ENCODE results near the gene LRRC49. TPM values are rescaled to one million over a fixed set of nuclear protein-coding genes. Genes with fewer than 3 reads are reported as not detected.

Gene LRRC49
- total and polyA plus RNA-seq, 2 donors (not counting 3 experiments of a cell fraction or from before 2014, with no cell fraction given), result 3.0 to 6.6 TPM

DNA sequence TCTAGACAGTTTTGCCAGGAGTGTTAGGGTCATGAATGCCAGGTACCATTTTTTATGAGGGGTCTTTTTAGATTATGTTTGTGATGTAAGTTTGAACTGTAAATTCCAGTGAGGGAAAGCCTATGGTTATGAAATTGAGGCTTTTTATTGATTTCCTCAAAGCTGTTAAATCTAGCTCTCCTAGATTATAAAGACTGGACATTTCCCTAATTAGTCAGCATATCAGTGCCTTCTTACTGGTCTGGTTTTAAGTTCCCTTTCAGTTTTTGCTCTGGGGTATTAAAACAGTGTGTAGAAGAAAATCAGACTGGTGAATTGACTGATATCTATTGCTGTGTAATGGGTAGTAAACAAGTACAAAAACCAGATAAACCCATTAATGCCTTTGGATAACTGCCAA, 39.2 kb downstream of the LRRC49 start:
- Histone ChIP-seq H3K79me2 (ENCODE audit: control insufficient read depth, insufficient read depth, low read length) (no peaks in the 10 kb centered on the region), H3K9ac (replicated peaks; ENCODE audit: extremely low read depth, insufficient read depth, low read length) (no peak overlapping the region), H3K36me3 (ENCODE audit: control insufficient read depth in 2 of 2, extremely low read depth in 1 of 2, insufficient read depth in 2 of 2, low read length in 2 of 2) (no peaks in the 10 kb centered on the region), H3K4me2 (ENCODE audit: insufficient read depth, low read length) (no peak overlapping the region), H3K9me3 (replicated peaks; ENCODE audit: control insufficient read depth, insufficient read depth, low read length) (no peaks in the 10 kb centered on the region), H3K27me3 (ENCODE audit: control insufficient read depth in 2 of 2, insufficient read depth in 2 of 2, low read length in 2 of 2) (no peaks in the 10 kb centered on the region), H3K27ac (ENCODE audit: insufficient read depth, low read depth, low read length) (no peak overlapping the region), H4K20me1 (replicated peaks; ENCODE audit: control insufficient read depth, extremely low read depth, insufficient read depth, low read length) (no peaks in the 10 kb centered on the region), H3K4me1 (ENCODE audit: control insufficient read depth, extremely low read depth, insufficient read depth, low read length) (no peaks in the 10 kb centered on the region), H3K9me1 (replicated peaks; ENCODE audit: control insufficient read depth, extremely low read depth, insufficient read depth, low read length) (no peaks in the 10 kb centered on the region), H3K4me3 (replicated peaks in 1 of 3; ENCODE audit: insufficient read depth in 1 of 3, low read depth in 1 of 3, low read length in 3 of 3) (no peak overlapping the region), H2AFZ (ENCODE audit: low read depth, low read length) (no peak overlapping the region)
- ChIA-PET CTCF (interaction anchor here (1.2 kb wide), 1 partner anchor 107 kb away, joined by 3 read pairs; no protein-coding TSS in a partner anchor), POLR2A (no interaction called here)
- FAIRE-seq (no peak), DNase-seq (ENCODE audit: low read depth, low spot score) (no peak)
- TF ChIP-seq JUN (IDR thresholded peaks at IDR 0.05; ENCODE audit: borderline replicate concordance, insufficient read depth, insufficient read length, low read depth), result no peak
- no peak for TF ChIP-seq GATA2 (IDR thresholded peaks at IDR 0.05; ENCODE audit: insufficient read depth, insufficient read length, low read depth, low read length)
- TF ChIP-seq, protein P1, sequence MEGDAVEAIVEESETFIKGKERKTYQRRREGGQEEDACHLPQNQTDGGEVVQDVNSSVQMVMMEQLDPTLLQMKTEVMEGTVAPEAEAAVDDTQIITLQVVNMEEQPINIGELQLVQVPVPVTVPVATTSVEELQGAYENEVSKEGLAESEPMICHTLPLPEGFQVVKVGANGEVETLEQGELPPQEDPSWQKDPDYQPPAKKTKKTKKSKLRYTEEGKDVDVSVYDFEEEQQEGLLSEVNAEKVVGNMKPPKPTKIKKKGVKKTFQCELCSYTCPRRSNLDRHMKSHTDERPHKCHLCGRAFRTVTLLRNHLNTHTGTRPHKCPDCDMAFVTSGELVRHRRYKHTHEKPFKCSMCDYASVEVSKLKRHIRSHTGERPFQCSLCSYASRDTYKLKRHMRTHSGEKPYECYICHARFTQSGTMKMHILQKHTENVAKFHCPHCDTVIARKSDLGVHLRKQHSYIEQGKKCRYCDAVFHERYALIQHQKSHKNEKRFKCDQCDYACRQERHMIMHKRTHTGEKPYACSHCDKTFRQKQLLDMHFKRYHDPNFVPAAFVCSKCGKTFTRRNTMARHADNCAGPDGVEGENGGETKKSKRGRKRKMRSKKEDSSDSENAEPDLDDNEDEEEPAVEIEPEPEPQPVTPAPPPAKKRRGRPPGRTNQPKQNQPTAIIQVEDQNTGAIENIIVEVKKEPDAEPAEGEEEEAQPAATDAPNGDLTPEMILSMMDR (IDR thresholded peaks at IDR 0.05; ENCODE audit: extremely low read depth in 1 of 2, insufficient read depth in 1 of 2, low read depth in 1 of 2, low read length in 2 of 2), result no peak
- TF ChIP-seq, protein P2, sequence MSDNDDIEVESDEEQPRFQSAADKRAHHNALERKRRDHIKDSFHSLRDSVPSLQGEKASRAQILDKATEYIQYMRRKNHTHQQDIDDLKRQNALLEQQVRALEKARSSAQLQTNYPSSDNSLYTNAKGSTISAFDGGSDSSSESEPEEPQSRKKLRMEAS (IDR thresholded peaks at IDR 0.05; ENCODE audit: insufficient read depth, insufficient read length), result no peak
- TF ChIP-seq FOS (IDR thresholded peaks at IDR 0.05; ENCODE audit: borderline replicate concordance, insufficient read depth, low read length), result no peak
- no peak for TF ChIP-seq MYC (IDR thresholded peaks at IDR 0.05; ENCODE audit: low read depth, low read length)
- TF ChIP-seq EZH2 (IDR thresholded peaks at IDR 0.05; ENCODE audit: borderline replicate concordance, low read depth, low read length, severe bottlenecking), result no peak
- no peak for TF ChIP-seq POLR2AphosphoS5 (IDR thresholded peaks at IDR 0.05; ENCODE audit: insufficient read depth, low read depth, low read length)
- dilution Hi-C loops (cut with MboI; ENCODE audit: extremely low pct_ligation_motif_present, low sequenced_read_pairs), result no loop called here
- BruUV-seq (replicated peaks), result no TSS peak
- intact Hi-C loops (cut with micrococcal nuclease), result no loop called here
